Measurements from ENCODE around the gene BTBD19.

BTBD19 gene

GRCh38 chr1:44848456-44849181 is 40.3 kb downstream of the BTBD19 start:
- DNase-seq (ENCODE audit: low spot score) (no peak), ATAC-seq (ENCODE audit: low read depth) (no peak)
- no peaks in the 10 kb centered on the region for H3K4me1 ChIP-seq (ENCODE audit: insufficient read depth, poor library complexity, severe bottlenecking)
- no peak overlapping the region for H3K27ac ChIP-seq (ENCODE audit: poor library complexity, severe bottlenecking)
- H3K9me3 ChIP-seq (ENCODE audit: severe bottlenecking) = no peaks in the 10 kb centered on the region
- no peaks in the 10 kb centered on the region for H3K27me3 ChIP-seq (ENCODE audit: insufficient read depth, poor library complexity, severe bottlenecking)
- H3K4me3 ChIP-seq (ENCODE audit: severe bottlenecking) = no peak overlapping the region
- TF ChIP-seq, protein P1, sequence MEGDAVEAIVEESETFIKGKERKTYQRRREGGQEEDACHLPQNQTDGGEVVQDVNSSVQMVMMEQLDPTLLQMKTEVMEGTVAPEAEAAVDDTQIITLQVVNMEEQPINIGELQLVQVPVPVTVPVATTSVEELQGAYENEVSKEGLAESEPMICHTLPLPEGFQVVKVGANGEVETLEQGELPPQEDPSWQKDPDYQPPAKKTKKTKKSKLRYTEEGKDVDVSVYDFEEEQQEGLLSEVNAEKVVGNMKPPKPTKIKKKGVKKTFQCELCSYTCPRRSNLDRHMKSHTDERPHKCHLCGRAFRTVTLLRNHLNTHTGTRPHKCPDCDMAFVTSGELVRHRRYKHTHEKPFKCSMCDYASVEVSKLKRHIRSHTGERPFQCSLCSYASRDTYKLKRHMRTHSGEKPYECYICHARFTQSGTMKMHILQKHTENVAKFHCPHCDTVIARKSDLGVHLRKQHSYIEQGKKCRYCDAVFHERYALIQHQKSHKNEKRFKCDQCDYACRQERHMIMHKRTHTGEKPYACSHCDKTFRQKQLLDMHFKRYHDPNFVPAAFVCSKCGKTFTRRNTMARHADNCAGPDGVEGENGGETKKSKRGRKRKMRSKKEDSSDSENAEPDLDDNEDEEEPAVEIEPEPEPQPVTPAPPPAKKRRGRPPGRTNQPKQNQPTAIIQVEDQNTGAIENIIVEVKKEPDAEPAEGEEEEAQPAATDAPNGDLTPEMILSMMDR (IDR thresholded peaks at IDR 0.05; ENCODE audit: poor library complexity, severe bottlenecking) = no peak
- H3K36me3 ChIP-seq (ENCODE audit: low read depth) = no peaks in the 10 kb centered on the region

DNA sequence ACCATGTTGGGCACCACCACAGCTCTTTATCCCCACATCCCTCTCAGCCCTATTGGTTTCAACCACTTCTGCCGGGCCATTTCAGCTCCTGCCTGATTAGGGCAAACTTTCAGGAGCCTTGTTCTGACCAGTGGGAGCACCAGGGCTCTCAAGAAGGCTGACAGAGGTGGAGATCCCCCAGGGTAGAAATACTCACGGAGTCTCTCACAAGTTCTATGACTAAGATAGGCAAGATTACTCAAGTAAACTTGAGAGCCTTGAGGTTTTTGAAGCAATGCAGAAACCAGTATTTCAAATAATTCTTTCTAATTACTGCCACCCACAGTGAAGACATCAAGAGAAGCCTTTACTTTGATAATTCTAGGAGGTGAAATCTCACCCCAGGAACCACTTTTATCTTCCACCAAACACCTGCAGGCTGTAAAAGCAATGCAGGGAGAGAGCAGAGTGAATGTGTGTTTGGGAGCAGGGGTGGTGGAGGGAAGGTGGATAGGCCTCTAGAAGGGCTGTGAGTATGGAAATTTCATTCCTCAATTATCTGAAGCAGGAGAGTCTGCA is 41.3 kb downstream of the BTBD19 start:
- Histone ChIP-seq H3K36me3 (ENCODE audit: low read depth) (no peaks in the 10 kb centered on the region), H3K4me1 (ENCODE audit: insufficient read depth, poor library complexity, severe bottlenecking) (no peaks in the 10 kb centered on the region), H3K4me3 (ENCODE audit: severe bottlenecking) (no peak overlapping the region), H3K27ac (ENCODE audit: poor library complexity, severe bottlenecking) (no peak overlapping the region), H3K9me3 (ENCODE audit: severe bottlenecking) (no peaks in the 10 kb centered on the region), H3K27me3 (ENCODE audit: insufficient read depth, poor library complexity, severe bottlenecking) (no peaks in the 10 kb centered on the region)
- ATAC-seq (ENCODE audit: low read depth) (no peak), DNase-seq (ENCODE audit: low spot score) (no peak)
- TF ChIP-seq, protein P1 (IDR thresholded peaks at IDR 0.05; ENCODE audit: poor library complexity, severe bottlenecking) = no peak

- Histone ChIP-seq H3K9me3 (ENCODE audit: severe bottlenecking) (no peaks in the 10 kb centered on the region), H3K27ac (ENCODE audit: poor library complexity, severe bottlenecking) (no peak overlapping the region), H3K27me3 (ENCODE audit: insufficient read depth, poor library complexity, severe bottlenecking) (no peaks in the 10 kb centered on the region), H3K4me1 (ENCODE audit: insufficient read depth, poor library complexity, severe bottlenecking) (no peaks in the 10 kb centered on the region), H3K4me3 (ENCODE audit: severe bottlenecking) (no peak overlapping the region), H3K36me3 (ENCODE audit: low read depth) (no peaks in the 10 kb centered on the region)
- no peak for DNase-seq (ENCODE audit: low spot score)
- no peak for ATAC-seq (ENCODE audit: low read depth)
- TF ChIP-seq, protein P1 (IDR thresholded peaks at IDR 0.05; ENCODE audit: poor library complexity, severe bottlenecking) = no peak
These were observed 43.0 kb downstream of the BTBD19 start for GRCh38 chr1:44851308-44851707.

DNA sequence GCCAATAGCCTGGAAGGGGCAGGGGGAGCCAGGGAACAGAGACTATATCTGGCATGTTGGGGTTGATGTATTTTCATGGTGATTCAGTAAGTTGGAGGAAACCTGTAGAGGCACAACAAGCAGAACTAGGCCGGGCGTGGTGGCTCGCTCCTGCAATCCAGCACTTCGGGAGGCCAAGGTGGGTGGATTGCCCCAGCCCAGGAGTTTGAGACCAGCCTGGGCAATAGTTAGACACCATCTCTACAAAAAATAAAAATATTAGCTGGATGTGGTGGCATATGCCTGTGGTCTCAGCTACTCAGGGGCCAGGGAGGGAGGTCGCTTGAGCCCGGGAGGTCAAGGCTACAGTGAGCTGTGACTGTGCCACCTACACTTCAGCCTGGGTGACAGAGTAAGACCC is 44.9 kb downstream of the BTBD19 start:
- Histone ChIP-seq H3K9me3 (ENCODE audit: severe bottlenecking) (no peaks in the 10 kb centered on the region), H3K36me3 (ENCODE audit: low read depth) (peaks cover 3% of the 10 kb centered on the region; the same call in 1 of the 2 replicates), H3K4me1 (ENCODE audit: insufficient read depth, poor library complexity, severe bottlenecking) (no peaks in the 10 kb centered on the region)

More for the DNA sequence above, 44.9 kb downstream of the BTBD19 start:
- TF ChIP-seq, protein P1 (IDR thresholded peaks at IDR 0.05; ENCODE audit: poor library complexity, severe bottlenecking) = no peak
- H3K27me3 ChIP-seq (ENCODE audit: insufficient read depth, poor library complexity, severe bottlenecking) = no peaks in the 10 kb centered on the region
- no peak for ATAC-seq (ENCODE audit: low read depth)
- H3K4me3 ChIP-seq (ENCODE audit: severe bottlenecking) = no peak overlapping the region
- DNase-seq (ENCODE audit: low spot score) = no peak
- no peak overlapping the region for H3K27ac ChIP-seq (ENCODE audit: poor library complexity, severe bottlenecking)

Data from RWPE2 (cell line).